Calu3 (cell line): Measurements from ENCODE around the gene STN1. TPM values are rescaled to one million over a fixed set of nuclear protein-coding genes. Genes with fewer than 3 reads are reported as not detected.

Experiments
- BruUV-seq: library from RNA; stranded (reverse); fragments of 400-500 nt; replicated peaks from 2 replicates; lab custom pipeline; 2021; lab: Mats Ljungman, UMichigan
- CTCF ChIA-PET: fragments of 300-600 bp; sonication (Branson Sonifier 250); formaldehyde crosslinking; loops from one replicate; lab custom pipeline; 2022; ENCODE audit warnings: antibody characterized with exemption; lab: Charles Lee
- DNase-seq: peaks from one replicate; pipeline ENCODE4 v3.0.0; 2022
- H3K27ac Mint-ChIP-seq: one replicate; pipeline ENCODE4 v1.8.0; 2022; ENCODE audit warnings: mixed read lengths; ENCODE audit not compliant: unreplicated experiment
- H3K27me3 Mint-ChIP-seq: one replicate; pipeline ENCODE4 v1.8.0; 2022; ENCODE audit warnings: mixed read lengths; ENCODE audit not compliant: unreplicated experiment
- H3K36me3 Mint-ChIP-seq: one replicate; pipeline ENCODE4 v1.8.0; 2022; ENCODE audit warnings: mild to moderate bottlenecking, moderate library complexity, mixed read lengths; ENCODE audit not compliant: insufficient read depth, unreplicated experiment
- H3K4me1 Mint-ChIP-seq: one replicate; pipeline ENCODE4 v1.8.0; 2022; ENCODE audit warnings: mild to moderate bottlenecking, low read depth, mixed read lengths; ENCODE audit not compliant: unreplicated experiment
- H3K4me3 Mint-ChIP-seq: one replicate; pipeline ENCODE4 v1.8.0; 2022; ENCODE audit warnings: mild to moderate bottlenecking, low read depth, moderate library complexity, mixed read lengths; ENCODE audit not compliant: unreplicated experiment
- H3K9me3 Mint-ChIP-seq: one replicate; pipeline ENCODE4 v1.8.0; 2022; ENCODE audit warnings: low read depth, mixed read lengths; ENCODE audit not compliant: unreplicated experiment
- intact Hi-C: fragments of 100-400 bp; cut with micrococcal nuclease; formaldehyde crosslinking; loops from one replicate; pipeline ENCODE4 v1.10.0; 2022; ENCODE audit not compliant: unreplicated experiment
- total RNA-seq: library from RNA; stranded (reverse); gene quantifications from 2 replicates; pipeline ENCODE4 v1.2.3, GENCODE V29; 2022
- TF ChIP-seq, protein P1 (sequence below): fragments of 200-600 bp; IDR thresholded peaks from one replicate; pipeline ENCODE4 v1.8.0; 2022; ENCODE audit warnings: antibody characterized with exemption; ENCODE audit not compliant: unreplicated experiment

STN1 gene
- total RNA-seq, 1 experiment from 2014 or later = 13.1 TPM

GRCh38 chr10:103911021-103911459, 6.9 kb downstream of the STN1 start:
- Mint-ChIP-seq H3K27me3 (no peaks in the 10 kb centered on the region), H3K27ac (peak overlapping the region; percentile 67), H3K4me3 (peak overlapping the region; percentile 38), H3K36me3 (peaks cover 16% of the 10 kb centered on the region), H3K4me1 (peaks cover 35% of the 10 kb centered on the region), H3K9me3 (no peaks in the 10 kb centered on the region)
- CTCF ChIA-PET = interaction anchor here (0.7 to 0.8 kb wide), 2 partner anchors 8 to 1061 kb away, joined by 3 to 6 read pairs; no protein-coding TSS in a partner anchor
- no peak for DNase-seq
- TF ChIP-seq, protein P1, sequence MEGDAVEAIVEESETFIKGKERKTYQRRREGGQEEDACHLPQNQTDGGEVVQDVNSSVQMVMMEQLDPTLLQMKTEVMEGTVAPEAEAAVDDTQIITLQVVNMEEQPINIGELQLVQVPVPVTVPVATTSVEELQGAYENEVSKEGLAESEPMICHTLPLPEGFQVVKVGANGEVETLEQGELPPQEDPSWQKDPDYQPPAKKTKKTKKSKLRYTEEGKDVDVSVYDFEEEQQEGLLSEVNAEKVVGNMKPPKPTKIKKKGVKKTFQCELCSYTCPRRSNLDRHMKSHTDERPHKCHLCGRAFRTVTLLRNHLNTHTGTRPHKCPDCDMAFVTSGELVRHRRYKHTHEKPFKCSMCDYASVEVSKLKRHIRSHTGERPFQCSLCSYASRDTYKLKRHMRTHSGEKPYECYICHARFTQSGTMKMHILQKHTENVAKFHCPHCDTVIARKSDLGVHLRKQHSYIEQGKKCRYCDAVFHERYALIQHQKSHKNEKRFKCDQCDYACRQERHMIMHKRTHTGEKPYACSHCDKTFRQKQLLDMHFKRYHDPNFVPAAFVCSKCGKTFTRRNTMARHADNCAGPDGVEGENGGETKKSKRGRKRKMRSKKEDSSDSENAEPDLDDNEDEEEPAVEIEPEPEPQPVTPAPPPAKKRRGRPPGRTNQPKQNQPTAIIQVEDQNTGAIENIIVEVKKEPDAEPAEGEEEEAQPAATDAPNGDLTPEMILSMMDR = no peak
- intact Hi-C loops = loop anchor here (2.0 kb wide), 1 partner anchor 20 kb away; no protein-coding TSS in a partner anchor
- BruUV-seq = TSS peak; percentile 93

- Mint-ChIP-seq H3K27ac (peak overlapping the region; percentile 67), H3K4me3 (peak overlapping the region; percentile 38), H3K36me3 (peaks cover 16% of the 10 kb centered on the region), H3K9me3 (no peaks in the 10 kb centered on the region), H3K4me1 (peaks cover 35% of the 10 kb centered on the region), H3K27me3 (no peaks in the 10 kb centered on the region)
- TF ChIP-seq, protein P1 = no peak
- no TSS peak for BruUV-seq
- DNase-seq = no peak
- CTCF ChIA-PET = interaction anchor here (0.7 to 0.8 kb wide), 2 partner anchors 9 to 1060 kb away, joined by 3 to 6 read pairs; no protein-coding TSS in a partner anchor
- intact Hi-C loops = loop anchor here (2.0 kb wide), 1 partner anchor 20 kb away; no protein-coding TSS in a partner anchor
Measured at GRCh38 chr10:103910442-103911012, 7.5 kb downstream of the STN1 start.

DNA sequence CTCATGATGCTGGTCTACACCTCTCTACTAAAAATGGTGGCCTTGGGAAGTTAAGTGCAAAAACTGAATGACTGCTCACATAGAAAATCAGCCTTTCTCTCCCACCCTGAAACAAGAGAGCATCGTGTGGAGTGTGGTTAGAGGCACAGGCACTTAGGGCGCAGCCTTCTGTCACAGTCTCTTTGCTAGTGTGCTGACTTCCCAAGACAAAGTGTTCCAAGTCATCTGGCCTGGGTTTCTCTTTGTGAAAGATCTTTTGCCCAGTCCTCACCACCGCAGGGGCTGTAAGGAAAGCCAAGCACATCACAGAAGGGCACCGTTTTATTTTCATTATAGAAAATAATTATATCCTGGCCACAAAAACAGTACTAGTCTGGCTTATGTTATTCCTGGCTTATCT, 12.5 kb downstream of the STN1 start:
- no TSS peak for BruUV-seq
- intact Hi-C loops = no loop called here
- no peaks in the 10 kb centered on the region for H3K9me3 Mint-ChIP-seq
- TF ChIP-seq, protein P1 = no peak
- no peak overlapping the region for H3K4me3 Mint-ChIP-seq
- H3K27me3 Mint-ChIP-seq = no peaks in the 10 kb centered on the region
- DNase-seq = no peak
- H3K4me1 Mint-ChIP-seq = peaks cover 22% of the 10 kb centered on the region
- CTCF ChIA-PET = no interaction called here
- H3K27ac Mint-ChIP-seq = no peak overlapping the region
- H3K36me3 Mint-ChIP-seq = peaks cover 14% of the 10 kb centered on the region

GRCh38 chr10:103901299-103901698, 16.7 kb downstream of the STN1 start:
- no peaks in the 10 kb centered on the region for H3K9me3 Mint-ChIP-seq
- no peak overlapping the region for H3K27ac Mint-ChIP-seq
- DNase-seq = no peak
- TF ChIP-seq, protein P1 = no peak
- no peaks in the 10 kb centered on the region for H3K27me3 Mint-ChIP-seq
- CTCF ChIA-PET = no interaction called here
- H3K36me3 Mint-ChIP-seq = peaks cover 6% of the 10 kb centered on the region
- H3K4me3 Mint-ChIP-seq = no peak overlapping the region
- peaks cover 3% of the 10 kb centered on the region for H3K4me1 Mint-ChIP-seq
- no TSS peak for BruUV-seq
- intact Hi-C loops = no loop called here
